ENCODE measurements around the gene AMN.
"Not testable (repeated sequence)": the region's sequence is repeated elsewhere in the genome, so short reads cannot be mapped to it uniquely, and the experiment has no call there.

The AMN gene

DNA sequence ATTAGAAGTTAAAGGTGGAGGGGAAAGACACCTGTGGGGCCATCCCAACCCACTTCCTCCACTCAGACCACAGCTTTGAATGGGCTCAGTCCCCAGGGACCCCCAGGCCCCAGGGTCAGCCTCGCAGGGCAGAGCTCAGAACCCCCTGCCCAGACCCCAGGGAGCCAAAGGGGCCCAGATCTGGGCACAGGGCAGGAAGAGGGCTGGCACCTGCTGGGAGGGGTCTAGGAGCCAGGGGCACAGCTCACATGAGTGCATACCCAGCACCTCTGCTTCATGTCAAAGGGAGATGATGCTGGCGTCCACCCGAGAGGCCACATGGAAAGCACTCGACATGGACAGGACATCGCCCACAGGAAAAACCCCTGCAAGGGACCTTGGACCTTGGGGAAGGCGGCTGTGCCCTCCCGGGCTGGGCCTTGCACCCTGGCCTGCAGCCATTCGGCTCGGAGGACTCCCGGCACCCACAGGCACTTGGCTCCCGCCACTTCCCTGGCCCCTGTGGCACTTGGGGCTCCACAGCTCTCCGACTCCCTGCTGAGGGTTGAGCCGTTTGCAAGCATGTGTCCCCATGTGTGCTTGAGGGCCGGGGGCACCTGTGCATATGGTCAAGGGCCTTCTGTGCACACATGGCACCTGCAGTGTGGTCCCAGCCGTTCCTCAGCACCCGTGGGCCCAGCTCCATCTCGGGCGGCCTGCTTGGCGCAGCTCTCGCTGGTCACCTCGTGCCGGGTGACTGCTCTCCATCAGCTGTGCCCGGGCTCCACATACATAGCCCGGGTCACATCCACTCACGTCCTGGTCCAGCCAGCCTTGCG, 7.8 kb upstream of the AMN start:
- no peak for DNase-seq

GRCh38 chr14:102915292-102916110, 7.0 kb upstream of the AMN start:
- DNase-seq, result no peak

DNA sequence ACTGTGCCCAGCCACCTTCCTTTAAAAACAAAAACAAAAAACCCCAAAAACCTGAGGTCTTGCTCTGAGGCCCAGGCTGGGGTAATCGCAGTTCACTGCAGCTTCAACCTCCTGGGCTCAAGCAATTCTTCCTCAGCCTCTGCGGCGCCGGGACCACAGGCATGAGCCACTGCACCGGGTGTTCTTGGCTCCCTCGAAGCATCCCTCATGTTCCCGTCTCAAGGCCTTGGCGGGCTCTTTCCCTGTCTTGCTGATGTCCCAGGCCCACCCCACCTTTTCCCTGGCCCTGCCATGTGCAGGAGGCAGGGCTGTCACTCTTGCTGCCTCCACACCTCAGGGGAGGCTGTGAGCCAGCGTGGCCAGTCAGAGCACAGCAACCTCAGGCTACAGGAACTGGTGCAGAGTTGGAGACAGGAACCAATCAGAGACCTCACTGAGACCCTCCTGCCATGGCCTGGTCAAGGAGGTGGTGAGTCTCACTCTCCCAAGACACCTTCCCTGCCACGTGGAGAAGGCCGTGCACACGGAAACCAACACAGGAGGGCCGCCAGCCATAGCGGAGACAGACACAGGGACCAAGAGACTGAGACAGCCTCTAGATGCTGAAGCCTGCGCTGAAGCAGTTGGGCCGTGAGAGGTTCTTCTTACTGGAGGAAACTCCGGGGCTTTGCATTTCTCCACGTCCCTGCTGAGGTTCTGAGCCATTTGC, 6.0 kb upstream of the AMN start:
- no peak for DNase-seq

- DNase-seq, result no peak
Observed at GRCh38 chr14:102917056-102917385, 5.4 kb upstream of the AMN start.

GRCh38 chr14:102917469-102918211, 4.8 kb upstream of the AMN start:
- DNase-seq, result peak; percentile 18 to 28

- no peak for DNase-seq
Observed at GRCh38 chr14:102918438-102918837, 4.0 kb upstream of the AMN start.

DNA sequence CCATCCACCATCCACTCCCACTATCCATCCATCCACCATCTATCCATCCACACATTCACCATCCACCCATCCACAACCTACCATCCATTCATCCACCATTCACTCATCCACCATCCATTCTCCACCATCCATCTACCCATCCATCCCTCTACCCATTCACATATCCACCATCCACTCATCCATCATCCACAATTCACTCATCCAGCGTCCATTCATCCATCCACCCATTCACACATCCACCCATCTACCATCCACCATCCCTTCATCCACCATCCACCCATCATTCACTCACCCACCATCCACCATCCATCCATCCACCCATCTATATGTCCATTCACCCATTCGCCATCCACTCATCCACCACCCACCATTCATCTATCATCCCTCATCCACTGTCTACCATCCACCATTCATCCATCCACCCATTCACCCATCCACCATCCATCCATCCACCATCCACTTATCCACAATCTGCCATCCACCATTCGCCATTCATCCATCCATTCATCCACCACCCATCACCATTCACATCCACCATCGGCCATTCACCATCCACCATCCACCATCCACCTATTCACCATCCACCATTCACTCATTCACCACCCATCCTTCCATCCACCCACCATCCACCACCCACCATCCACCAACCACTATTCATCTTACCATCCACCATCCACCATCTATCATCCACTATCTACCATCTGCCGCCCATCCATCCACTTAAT, 2.0 kb upstream of the AMN start:
- DNase-seq, result no peak

DNA sequence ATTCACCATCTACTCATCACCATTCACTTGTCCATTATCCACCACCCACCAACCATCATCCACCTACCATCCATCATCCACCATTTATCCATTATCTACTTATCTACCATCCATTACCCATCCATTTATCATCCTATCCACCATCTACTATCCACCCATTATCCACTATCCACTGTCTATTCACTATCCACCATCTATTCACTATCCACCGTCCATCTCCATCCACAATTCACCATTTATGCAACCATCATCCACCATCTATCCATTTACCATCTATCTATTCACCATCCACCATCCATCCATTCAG, 1.5 kb upstream of the AMN start:
- no peak for DNase-seq

- no peak for DNase-seq
Observed at GRCh38 chr14:102923201-102923924, 900 bp downstream of the AMN start.

DNA sequence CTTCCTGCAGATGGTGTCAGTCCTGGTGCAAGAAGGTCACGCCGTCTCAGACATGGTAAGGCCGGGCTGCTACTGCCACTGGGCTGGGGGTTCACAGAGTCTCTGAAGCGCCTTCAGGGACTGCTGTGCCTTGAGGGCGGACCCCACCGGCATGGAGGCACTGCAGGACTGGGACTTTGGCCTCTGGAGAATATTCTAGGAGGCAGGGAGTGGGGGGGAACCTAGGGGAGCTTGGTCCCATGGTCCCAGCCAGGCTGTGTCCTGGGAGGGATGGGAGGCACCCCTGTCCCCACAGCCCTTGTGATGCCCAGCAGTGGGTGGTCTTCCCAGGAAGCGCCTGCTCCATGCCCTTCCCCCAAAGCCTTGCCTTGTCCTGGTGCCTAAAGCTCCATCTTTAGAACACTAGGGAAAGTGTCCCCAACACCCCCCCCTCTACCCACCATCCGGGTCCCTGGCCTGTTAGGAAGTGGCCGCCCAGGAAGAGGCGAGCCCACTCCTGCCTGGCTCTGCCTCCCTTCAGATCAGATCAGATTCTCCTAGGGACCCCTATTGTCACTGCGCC, 1.5 kb downstream of the AMN start:
- DNase-seq, result no peak

- no peak for DNase-seq
Observed at GRCh38 chr14:102924632-102925588, 2.4 kb downstream of the AMN start.

- no peak for DNase-seq
Observed at GRCh38 chr14:102925646-102926045, 3.2 kb downstream of the AMN start.

DNA sequence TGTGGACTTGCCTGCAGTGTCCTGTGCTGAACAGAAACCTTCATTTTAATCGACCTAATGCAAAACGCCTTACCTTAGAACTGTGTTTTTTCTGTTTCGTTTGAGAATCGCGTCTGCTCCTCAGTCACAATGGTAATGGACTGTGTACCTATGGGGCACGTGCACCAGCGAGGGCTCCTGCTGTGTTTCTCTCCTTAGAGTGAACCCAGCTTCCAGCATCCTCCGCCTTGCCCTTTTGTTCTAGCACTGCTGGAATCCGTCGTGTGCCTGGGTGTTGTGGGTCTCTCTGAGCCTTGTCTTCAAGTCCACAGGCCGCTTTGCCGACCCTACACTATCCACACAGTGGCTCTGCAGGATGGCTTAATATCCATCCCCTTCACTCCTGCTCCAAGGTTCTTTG, 3.6 kb downstream of the AMN start:
- no peak for DNase-seq

DNA sequence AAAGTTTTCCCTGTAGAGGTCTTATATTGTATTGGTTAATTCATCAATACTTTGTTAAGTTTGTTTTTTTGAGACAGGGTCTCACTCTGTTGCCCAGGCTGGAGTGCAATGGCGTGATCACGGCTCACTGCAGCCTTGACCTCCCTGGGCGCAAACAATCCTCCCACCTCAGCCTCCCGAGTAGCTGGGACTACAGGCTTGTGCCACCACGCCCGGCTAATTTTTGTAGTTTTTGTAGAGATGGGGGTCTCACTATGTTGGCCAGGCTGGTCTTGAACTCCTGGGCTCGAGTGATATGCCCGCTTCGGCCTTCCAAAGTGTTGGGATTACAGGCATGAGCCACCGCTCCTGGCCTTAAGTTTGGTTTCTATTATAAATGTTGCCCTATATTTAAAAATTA, 4.4 kb downstream of the AMN start:
- DNase-seq, result not testable (repeated sequence)

DNA sequence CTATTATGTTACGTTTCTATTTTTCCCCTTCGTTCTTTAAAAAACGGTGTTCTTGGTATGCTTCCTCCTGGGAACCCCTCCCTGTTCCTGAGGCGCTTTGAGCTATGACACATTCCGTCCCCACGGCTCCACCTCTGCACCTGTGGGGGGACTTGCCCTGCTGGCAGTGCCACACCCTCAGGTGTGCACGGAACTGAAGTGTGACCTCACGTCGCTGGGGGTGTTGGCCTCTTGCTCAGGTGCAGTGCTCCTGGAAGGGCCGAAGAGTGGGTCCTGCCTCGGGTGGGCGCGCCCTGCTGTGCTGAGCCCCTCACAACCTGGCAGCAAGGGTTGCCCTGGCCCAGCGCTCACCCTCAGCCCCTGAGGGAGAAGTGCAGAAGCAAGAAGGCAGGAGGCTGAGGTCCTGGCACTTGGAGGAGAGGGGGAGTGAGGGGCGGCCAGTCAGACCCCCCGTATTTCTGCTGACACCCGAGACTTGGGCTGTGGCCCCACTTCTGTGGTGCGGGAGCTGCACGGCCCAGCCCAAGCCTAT, 4.9 kb downstream of the AMN start:
- DNase-seq, result no peak

DNA sequence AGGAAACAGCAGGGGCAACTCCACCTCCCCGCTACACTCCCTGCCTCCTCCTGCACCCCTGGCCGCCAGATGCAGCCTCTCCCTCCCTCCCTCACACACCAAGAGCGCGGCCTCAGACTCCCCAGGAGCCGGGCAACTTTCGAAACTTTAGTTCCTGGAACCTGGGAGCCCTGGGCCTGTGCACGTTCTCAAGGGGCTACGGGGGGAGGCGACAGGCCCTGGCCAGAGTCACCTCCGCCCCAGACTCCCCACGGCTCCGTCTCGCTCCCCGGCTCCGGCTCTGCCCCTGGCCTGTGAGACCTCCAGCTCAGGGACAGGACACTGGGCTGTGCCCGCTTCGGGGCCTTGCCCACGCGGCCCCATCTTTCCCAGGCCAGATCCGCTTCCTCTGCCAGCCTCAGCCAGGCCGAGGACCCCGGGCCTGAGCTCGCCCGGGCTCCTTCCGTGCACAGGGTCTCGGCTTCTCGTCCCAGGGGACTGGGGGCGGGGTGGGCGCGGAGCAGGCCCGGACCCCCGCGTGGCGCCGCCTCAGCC, 5.5 kb downstream of the AMN start:
- DNase-seq, result peak; percentile 15 to 35

GRCh38 chr14:102928412-102929240, 6.2 kb downstream of the AMN start:
- peak; percentile 51 for DNase-seq

DNA sequence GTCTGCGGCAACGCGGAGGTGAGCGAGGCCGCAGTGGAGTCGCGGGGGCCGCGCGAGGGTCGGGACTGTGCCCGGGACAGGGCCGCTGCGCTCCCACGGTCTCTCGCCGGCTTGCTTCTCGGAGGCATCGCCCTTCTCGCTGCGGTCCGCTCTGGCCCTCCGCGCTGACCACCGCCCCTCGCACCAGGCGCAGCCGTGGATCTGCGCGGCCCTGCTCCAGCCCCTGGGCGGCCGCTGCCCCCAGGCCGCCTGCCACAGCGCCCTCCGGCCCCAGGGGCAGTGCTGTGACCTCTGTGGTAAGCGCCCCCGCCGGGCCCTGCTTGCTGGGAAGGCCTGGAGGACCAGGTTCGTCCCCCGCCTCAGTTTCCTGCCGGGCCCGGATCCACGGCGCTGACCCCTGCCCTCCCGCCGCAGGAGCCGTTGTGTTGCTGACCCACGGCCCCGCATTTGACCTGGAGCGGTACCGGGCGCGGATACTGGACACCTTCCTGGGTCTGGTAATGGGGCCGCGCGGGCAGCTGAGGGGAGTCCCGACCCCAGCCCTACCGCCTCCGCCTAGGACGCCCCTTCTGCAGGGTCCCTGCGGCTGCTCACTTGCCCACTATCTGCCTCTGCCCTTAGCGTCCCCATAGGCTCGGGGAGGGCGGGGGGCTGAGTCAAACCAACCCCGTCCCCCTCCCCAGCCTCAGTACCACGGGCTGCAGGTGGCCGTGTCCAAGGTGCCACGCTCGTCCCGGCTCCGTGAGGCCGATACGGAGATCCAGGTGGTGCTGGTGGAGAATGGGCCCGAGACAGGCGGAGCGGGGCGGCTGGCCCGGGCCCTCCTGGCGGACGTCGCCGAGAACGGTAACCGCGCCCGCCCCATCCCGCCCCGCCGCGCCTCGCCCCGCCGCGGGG, 7.0 kb downstream of the AMN start:
- DNase-seq, result no peak

Measured in AML-193 (cell line).